NK-92 treated with Interleukin-12 subunit alpha and Interleukin-12 subunit beta, amount 100 ng/mL, for 24 hours (cell line): ENCODE measurements around the gene CRELD2.

Experiments used
- DNase-seq: peaks from one replicate; lab custom pipeline; 2025; lab: John Stamatoyannopoulos, UW

The CRELD2 gene

DNA sequence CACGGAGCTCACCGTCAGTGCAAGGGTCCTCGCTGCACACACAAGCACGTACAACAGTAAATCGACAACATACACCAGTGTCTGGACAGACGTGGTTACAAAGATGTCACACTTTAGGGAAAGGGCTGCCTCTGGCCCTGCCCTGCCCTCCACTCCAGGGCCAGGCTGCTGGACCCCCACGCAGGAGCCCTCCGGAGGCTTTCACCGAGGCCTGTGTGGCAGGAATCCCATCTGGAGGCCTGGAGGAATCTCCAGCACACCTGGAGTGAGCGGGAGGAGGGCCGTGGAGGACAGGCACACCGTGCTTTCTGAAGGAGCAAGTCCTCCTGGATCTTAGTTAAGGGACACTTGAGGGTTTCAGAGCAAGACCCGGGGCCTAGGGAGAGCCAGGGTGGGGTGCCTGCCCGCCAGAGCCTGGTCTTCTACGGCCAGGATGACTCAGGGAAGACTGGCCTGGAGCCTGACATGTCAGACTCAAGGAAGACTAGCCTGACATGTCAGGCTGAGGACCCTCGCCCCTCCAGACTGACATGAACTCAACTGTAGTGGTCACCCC lies 40.0 kb downstream of the CRELD2 start:
- DNase-seq, result no peak

DNA sequence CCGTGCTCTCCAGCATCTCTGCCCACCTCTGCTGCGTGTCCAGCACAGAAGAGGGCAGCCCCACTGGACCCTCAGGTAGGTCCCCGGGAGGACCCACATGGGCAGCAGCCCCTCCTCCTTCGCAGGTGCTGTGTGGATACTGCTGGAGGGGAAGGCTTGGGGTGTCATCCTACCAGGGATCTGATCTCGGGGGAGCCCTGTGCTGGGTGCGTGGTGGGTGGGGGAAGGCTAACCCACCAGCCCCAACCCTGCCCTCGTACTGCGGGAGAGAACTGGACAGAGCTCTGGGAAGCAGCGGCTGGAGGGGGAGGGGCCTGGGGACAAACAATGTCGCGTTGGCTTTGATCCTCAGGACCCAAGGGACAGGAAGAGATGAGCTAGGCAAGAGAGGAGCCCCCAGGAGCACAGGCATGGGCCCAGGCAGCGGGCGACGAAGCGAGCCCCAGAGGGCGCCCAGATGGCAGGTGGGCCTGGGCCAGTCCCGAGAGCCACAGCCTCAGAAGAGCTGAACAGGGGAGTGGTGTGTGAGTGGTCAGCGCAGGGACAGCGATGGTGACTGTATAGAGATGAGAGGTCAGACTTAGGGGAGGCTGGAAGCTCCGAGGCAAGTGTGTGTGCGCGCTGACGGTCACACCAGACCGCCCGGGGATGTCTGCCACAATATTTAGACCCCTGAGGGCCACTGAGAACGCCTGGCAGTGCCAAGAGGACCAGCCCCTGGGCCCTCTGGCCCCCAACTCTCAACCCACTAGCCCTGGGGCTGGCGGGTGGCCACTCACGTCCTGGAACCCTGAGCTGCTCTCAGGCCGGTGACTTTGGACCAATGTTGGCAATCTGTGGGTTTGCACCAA lies 40.7 kb downstream of the CRELD2 start:
- DNase-seq, result no peak

DNA sequence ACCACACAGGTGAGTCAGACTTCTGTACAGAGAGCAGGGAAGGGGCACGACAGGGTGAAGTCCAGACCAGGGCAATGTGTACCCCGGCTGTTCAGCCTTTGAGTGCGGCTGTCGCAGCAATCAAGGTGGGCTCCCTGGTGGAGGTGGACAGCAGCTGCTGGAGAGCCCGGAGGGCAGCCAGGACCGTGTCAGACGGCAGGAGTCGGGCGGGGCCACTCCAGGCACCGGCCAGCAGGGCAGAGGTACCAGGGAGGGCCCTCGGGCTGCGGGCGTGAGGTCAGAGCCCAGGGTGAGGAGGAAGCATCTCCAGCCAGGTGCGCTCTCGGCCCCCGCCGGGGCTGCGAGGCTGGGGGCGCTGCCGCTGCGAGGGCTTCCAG lies 41.3 kb downstream of the CRELD2 start:
- peak; percentile 53 for DNase-seq

DNA sequence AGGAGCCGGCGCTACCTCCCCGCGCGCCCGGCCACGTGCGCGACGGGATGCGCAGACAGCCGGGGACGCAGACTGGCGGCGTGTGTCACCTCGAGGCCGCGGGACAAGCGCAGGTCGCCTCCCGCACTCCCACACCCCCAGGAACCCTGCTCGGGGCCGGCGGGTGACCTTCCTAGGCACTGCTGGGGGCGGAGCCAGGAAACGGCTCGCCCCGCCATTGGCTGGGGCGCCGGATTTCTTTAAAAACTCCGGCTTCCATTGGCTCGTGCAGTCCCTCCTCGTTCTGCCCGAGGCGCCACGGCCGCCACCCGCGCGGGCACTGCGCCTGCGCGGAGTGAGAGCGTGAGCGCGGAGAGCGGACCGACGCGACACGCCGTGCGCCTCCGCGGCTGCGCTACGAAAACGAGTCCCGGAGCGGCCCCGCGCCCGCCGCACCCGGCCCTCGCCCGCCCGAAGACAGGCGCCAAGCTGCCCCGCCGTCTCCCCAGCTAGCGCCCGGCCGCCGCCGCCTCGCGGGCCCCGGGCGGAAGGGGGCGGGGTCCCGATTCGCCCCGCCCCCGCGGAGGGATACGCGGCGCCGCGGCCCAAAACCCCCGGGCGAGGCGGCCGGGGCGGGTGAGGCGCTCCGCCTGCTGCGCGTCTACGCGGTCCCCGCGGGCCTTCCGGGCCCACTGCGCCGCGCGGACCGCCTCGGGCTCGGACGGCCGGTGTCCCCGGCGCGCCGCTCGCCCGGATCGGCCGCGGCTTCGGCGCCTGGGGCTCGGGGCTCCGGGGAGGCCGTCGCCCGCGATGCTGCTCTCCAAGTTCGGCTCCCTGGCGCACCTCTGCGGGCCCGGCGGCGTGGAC lies 41.9 kb downstream of the CRELD2 start, which contains the start of gene PIM3:
TSS of gene PIM3 (plus strand) at position 614 of the 846 bp plus-strand sequence. CDS start at position 790, 176 bp downstream.
- peak; percentile 83 for DNase-seq

DNA sequence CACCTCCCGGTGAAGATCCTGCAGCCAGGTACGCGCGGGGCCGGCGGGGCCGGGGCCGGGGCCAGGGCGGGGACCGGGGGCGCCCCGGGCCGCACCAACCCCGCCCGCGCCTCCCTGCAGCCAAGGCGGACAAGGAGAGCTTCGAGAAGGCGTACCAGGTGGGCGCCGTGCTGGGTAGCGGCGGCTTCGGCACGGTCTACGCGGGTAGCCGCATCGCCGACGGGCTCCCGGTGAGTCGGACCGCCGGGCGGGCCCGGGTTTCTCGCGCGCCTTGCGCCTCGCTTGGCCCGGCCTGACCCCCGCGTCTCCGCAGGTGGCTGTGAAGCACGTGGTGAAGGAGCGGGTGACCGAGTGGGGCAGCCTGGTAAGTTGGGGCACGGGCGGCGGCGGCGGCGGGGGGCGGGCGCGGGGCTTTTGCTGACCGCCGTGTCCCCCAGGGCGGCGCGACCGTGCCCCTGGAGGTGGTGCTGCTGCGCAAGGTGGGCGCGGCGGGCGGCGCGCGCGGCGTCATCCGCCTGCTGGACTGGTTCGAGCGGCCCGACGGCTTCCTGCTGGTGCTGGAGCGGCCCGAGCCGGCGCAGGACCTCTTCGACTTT lies 42.7 kb downstream of the CRELD2 start:
- DNase-seq, result no peak

DNA sequence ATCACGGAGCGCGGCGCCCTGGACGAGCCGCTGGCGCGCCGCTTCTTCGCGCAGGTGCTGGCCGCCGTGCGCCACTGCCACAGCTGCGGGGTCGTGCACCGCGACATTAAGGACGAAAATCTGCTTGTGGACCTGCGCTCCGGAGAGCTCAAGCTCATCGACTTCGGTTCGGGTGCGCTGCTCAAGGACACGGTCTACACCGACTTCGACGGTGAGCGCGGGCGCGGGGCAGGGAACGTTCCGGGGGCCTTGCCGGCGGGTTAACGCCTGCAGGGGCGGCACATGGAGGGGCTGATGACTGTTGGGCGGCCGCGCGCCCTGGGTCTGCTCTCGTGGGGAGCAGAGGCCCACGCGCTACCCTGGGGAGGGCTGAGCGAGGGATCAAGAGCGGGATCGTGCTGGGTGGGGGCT lies 43.2 kb downstream of the CRELD2 start:
- DNase-seq, result no peak

DNA sequence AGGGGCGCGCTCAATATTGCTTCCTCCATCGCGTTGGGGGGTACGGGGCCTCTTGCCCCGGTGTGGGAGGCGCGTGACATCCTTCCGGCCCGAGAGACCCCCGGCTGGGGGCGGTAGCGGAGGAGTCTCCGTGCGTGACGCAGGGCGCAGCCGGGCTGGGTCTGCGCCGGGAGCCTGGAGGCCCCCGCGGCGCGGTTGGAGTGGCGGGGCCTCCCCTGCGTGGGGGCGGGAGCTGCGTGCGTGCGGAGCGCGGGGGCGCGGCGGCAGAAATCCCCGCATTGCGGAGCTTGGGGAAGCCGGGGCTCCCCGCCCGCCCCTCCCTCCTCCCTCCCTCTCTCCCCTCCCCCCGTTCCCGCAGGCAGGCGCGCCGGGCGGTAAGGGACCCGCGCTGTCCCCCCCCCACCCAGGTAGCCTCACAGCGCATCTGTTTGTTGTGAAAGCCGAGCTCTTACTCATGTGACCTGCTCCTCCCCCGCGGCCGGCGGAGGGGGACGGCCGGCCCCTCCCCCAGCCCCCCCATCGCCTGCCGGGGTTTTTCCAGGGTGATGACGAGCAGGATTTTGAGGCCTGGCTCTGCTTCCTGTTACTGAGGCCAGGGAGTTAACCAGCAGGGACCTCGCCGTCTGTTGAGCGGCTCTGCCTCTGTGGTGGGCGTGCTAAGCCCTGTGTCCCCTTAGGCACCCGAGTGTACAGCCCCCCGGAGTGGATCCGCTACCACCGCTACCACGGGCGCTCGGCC lies 43.7 kb downstream of the CRELD2 start:
- no peak for DNase-seq

DNA sequence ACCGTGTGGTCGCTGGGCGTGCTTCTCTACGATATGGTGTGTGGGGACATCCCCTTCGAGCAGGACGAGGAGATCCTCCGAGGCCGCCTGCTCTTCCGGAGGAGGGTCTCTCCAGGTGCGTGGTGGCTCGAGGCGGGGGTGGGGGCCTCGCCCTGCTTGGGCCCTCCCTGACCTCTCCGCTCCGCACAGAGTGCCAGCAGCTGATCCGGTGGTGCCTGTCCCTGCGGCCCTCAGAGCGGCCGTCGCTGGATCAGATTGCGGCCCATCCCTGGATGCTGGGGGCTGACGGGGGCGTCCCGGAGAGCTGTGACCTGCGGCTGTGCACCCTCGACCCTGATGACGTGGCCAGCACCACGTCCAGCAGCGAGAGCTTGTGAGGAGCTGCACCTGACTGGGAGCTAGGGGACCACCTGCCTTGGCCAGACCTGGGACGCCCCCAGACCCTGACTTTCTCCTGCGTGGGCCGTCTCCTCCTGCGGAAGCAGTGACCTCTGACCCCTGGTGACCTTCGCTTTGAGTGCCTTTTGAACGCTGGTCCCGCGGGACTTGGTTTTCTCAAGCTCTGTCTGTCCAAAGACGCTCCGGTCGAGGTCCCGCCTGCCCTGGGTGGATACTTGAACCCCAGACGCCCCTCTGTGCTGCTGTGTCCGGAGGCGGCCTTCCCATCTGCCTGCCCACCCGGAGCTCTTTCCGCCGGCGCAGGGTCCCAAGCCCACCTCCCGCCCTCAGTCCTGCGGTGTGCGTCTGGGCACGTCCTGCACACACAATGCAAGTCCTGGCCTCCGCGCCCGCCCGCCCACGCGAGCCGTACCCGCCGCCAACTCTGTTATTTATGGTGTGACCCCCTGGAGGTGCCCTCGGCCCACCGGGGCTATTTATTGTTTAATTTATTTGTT lies 44.6 kb downstream of the CRELD2 start:
- no peak for DNase-seq

DNA sequence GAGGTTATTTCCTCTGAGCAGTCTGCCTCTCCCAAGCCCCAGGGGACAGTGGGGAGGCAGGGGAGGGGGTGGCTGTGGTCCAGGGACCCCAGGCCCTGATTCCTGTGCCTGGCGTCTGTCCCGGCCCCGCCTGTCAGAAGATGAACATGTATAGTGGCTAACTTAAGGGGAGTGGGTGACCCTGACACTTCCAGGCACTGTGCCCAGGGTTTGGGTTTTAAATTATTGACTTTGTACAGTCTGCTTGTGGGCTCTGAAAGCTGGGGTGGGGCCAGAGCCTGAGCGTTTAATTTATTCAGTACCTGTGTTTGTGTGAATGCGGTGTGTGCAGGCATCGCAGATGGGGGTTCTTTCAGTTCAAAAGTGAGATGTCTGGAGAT lies 45.2 kb downstream of the CRELD2 start:
- no peak for DNase-seq

DNA sequence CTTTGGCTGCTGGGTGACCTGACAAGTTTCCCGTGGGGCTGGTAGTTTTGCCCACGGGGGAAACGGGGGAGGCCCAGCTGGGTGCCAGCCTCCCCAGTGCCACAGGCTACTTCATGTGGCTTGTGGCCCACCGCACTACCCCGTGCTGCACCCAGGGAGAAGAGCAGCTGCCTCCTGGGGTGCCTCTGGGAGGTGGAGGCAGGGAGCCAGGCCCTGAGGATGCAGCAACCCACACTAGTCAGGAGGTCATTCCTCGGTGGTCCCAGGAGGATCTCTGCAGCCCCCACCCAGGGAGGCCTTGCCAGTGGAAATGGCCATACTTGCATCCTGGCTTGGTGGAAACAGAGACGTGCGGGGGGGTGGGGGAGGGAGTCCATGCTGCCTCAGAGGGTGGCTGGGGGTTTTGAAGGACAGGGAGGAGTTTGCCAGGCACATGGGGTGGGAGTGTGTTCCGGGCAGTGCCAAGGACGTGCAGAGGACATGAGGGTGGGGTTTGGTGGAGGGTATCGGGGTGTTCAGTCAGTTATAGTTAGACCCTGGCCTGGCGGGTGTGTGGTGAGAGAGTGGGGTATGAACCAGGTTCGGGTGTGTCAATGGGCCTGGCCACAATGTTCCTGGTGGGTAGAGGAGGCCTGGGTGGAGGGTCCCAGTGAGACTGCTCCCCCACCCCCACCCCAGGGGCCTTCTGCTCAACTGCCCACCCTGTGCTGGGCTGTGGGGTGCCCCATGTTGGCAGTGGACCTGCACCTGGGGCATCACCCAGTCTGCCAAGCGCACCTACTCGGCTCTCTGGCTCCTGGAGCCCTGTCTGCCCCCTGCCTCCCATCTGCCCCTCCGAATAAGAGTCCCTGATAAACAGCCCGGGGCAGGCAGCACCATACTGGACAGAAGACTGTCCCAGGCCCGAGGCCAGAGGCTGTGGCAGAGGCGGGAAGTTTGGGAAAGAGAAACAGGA lies 46.0 kb downstream of the CRELD2 start:
- DNase-seq, result no peak

DNA sequence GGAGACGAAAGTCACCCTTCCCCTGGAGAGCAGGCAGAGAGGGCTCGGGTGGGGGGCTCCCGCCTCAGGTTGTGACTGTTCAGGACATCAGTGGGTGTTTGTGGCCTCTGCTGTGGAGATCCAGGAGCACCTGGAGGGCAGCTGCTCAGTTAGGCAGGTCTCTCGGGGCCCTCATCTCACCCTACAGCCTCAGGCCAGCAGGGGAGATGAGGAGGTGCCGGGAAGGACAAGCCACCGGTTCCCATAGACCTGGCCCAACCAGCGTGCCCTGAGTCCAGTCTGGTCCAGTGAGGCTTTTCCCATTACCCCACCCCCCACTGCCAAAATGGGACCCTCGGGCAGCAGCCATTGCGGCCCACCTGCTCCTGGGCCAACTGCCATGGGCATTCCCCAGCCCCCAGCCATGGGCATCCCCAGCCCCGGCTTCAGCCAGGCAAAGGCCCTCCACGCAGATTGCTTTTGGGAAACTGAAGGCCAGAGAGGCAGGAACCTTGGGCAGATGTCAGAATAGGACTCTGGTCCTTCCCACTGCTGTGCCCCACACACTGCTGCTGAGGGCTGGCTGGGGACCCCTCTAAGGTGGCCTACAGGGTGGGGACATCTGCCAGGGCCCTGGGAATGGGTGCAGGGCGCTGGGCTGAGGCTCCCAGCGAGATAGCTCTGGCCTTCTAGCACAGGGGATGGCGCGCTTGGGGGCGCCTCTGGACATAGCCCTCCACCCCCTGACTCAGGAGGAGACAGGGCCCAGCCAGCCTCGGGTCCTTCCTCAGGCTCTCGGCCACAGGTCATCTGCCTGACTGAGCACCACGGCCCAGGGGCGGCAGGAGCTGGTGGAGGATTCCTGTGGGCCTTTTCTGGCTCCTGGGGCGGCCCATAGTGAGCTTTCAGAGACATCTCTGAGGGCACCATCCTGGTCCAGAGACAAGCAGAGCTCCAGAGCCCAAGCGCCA lies 46.9 kb downstream of the CRELD2 start:
- DNase-seq, result no peak

DNA sequence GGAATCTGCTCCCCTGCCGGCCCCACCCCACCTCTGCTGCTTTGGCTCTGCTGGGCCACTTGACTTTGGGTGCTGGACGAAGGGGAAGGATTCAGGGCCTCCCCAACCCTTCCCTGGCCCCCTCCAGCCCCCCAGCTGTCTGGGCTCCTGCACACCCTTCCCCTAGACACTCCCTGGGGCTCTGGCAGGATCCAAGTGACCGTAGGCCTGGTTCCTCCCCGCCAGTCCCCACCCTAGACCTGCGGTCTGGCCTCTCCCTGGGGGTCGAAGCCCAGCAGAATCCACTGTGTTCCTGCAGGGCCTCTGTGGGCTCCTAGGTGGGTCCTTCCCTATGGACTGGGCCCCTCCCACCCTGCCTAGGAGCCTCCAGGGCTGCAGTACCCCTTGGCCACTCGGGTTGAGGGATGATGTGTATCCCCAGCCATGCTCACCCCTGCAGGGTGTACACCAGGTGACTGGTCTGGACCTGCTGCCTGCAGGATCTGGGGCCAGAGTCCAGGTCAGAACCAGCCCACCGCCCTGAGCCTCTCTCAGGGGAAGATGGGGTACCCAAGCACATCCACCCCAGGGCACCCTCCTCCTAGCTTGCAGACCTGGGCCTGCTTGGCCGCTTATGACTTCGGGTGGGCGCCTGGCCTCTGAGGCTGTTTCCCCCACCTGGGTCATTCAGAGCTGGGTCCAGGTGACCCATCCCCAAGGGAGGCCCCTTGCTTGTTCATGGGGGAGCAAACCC lies 47.8 kb downstream of the CRELD2 start:
- no peak for DNase-seq

DNA sequence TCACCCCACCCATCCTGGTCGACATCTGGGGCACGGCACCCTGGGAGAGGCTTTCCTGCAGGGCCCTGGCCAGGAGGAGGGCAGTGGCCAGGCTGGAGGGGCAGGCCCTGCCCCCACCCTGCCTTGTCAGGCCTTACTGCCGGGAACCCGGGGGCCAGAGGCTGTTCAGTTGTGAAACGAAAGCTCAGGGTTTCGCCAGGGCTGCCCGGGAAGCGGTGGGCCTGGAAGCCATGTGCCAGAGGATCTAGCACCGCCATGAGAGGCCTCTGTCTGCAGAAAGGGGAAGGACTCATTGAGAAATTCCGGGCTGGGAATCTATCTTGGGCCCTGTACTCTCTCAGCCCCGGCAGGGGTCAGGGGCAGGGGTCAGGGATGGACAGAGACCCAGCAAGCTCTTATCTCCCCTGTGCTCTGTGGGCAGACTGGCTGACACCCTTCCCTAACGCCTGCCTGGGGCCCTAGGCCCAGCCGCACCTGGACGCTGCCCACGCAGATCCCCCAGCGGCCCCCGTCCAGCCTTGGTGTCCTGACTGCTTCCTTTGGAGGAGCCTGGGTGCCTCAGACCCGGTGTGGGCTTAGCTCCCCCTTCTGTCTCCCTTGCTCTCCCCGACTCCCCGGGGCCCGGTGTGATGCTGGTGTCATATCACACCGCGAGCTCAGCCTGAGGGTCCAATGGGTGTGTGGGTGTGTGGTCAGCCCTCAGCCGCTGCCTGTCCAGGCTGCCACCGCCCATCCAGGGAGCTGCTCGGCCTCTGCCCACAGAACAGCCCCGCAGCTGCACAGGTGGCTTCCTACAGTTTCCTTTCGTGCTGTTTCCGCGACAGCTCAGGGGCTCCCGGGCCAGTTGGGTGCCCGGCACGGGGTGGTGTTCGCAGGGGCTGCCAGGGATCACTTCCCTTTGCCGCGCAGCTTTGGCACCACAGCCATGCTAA lies 48.6 kb downstream of the CRELD2 start:
- DNase-seq, result no peak

DNA sequence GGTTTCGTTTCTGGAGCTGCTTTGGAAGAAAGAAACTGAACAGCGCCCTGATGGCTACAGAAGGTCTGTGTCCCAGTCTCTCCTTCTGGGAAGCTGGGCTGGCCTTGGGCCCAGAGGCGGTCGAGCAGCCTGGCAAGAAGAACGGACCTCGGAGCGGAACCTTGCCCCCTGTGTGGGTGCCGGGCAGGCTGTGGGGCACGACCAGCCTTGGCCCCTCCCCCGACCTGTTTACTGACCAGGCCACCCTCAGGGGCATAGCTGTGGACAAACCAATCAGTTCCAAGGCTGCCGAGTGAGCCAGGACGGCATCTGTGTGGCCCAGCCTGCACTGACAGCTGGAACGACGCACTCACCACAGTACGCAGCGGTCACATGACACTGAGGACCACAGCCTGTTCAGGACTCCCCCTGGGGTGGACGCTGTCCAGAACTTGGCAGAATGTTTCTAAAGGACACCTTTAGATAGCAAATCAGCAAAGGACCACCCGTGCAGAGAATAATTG lies 49.3 kb downstream of the CRELD2 start:
- no peak for DNase-seq

DNA sequence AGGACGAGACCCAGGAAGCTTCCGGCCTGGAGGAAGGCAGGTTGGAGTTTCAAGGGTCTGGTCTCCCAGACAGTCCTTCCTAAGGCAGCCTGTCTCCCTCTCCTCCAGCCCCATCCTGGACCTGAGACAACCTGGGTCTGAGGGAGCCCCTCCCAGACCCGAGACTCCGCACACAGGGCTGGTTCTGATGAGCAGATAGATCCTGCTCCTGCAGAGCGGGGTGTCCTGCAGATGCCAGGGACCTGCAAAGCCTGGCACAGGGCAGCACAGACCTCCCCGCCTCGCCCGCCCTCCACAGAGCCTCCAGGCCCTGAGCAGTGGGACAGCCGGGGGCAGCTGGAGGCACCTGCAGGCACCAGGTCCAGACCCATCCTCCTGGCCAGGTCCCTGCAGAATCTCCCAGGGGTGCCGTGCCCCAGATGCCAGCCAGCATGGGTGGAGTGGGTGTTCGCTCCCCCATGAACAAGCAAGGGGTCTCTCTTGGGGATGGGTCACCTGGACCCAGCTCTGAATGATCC lies 49.9 kb downstream of the CRELD2 start:
- no peak for DNase-seq
